Muscle of leg (tissue), 11 donors: ENCODE measurements around the gene GAL3ST3. TPM values are rescaled to one million over a fixed set of nuclear protein-coding genes. Genes with fewer than 3 reads are reported as not detected.
A peak's percentile ranks its signal among the peaks of the same experiment; 100 is the strongest.
"Not testable (repeated sequence)": the region's sequence is repeated elsewhere in the genome, so short reads cannot be mapped to it uniquely, and the experiment has no call there.

Experiments
- DNase-seq: peaks from one replicate; pipeline ENCODE4 v3.0.0; 2013
- H3K27ac ChIP-seq: one replicate; pipeline ENCODE4 v1.5.1; 2013; ENCODE audit warnings: mild to moderate bottlenecking, low read length, control low read depth
- H3K27me3 ChIP-seq: one replicate; pipeline ENCODE4 v1.6.1; 2013; ENCODE audit warnings: low read length; ENCODE audit not compliant: control insufficient read depth, insufficient read depth
- H3K36me3 ChIP-seq: one replicate; pipeline ENCODE4 v1.6.1; 2013; ENCODE audit warnings: low read length; ENCODE audit not compliant: control insufficient read depth, insufficient read depth
- H3K4me1 ChIP-seq: one replicate; pipeline ENCODE4 v1.6.1; 2013; ENCODE audit warnings: low read length; ENCODE audit not compliant: control insufficient read depth, insufficient read depth
- H3K4me3 ChIP-seq: one replicate; pipeline ENCODE4 v1.5.1; 2013; ENCODE audit warnings: low read length, control low read depth
- H3K9me3 ChIP-seq: replicated peaks from 2 replicates; pipeline ENCODE4 v1.6.1; 2013; ENCODE audit warnings: low read depth, low read length; ENCODE audit not compliant: control insufficient read depth
- WGBS: methylation state at CpG from one replicate; pipeline ENCODE4 v1.1.5; 2013; ENCODE audit warnings: missing lambda C conversion rate; ENCODE audit not compliant: insufficient coverage; 5-methylcytosine and 5-hydroxymethylcytosine counted together
- polyA plus RNA-seq, 8 donors: library from polyadenylated mRNA; unstranded; fragments of 120-200 nt; gene quantifications; one replicate each; pipeline versions ENCODE4 v1.2.1 to v1.2.3, GENCODE V29; 2013; ENCODE audit warnings: inconsistent platforms in 1 of 8, low replicate concordance in 1 of 8; ENCODE audit not compliant: insufficient read length in 8 of 8, insufficient read depth in 1 of 8
- total RNA-seq: library from RNA; stranded (reverse); fragments of 120-200 nt; gene quantifications from one replicate; pipeline ENCODE4 v1.2.4, GENCODE V29; 2013

GAL3ST3 gene
- total and polyA plus RNA-seq, 9 donors = 0.22 to 1.7 (median 0.89) TPM

DNA sequence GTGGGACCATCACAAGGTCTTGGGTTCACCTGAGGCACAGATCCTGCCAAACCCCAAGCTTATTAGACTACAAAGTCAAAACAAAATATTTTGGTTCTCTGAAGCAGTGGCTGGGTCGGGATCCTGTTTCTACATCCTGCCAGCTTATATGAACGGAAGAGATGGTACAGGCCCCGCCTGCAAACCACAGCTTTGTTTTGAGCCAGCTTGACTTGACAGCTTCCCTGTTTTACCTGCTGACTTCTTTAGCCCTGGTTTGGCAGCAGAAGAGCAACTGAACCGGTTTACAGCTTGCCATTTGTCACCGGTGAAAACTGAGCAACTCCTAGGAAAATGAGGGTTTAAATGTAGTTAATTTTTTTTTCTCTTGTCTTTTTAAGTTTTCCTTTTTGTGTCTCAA, 32.5 kb upstream of the GAL3ST3 start:
- peaks cover 14% of the 10 kb centered on the region for H3K36me3 ChIP-seq
- H3K9me3 ChIP-seq = no peaks in the 10 kb centered on the region
- peak; percentile 65 for DNase-seq
- peaks cover 7% of the 10 kb centered on the region for H3K4me1 ChIP-seq
- no peak overlapping the region for H3K27ac ChIP-seq
- WGBS = 31% methylated on average over 3 of the region's 5 CpGs
- H3K4me3 ChIP-seq = no peak overlapping the region
- H3K27me3 ChIP-seq = no peaks in the 10 kb centered on the region

GRCh38 chr11:66080055-66080817, 31.3 kb upstream of the GAL3ST3 start:
- H3K27ac ChIP-seq = no peak overlapping the region
- H3K36me3 ChIP-seq = peaks cover 15% of the 10 kb centered on the region
- H3K4me1 ChIP-seq = peaks cover 7% of the 10 kb centered on the region
- 76% methylated on average over 5 of the region's 9 CpGs for WGBS
- no peaks in the 10 kb centered on the region for H3K27me3 ChIP-seq
- H3K4me3 ChIP-seq = no peak overlapping the region
- peak; percentile 38 for DNase-seq
- no peaks in the 10 kb centered on the region for H3K9me3 ChIP-seq

DNA sequence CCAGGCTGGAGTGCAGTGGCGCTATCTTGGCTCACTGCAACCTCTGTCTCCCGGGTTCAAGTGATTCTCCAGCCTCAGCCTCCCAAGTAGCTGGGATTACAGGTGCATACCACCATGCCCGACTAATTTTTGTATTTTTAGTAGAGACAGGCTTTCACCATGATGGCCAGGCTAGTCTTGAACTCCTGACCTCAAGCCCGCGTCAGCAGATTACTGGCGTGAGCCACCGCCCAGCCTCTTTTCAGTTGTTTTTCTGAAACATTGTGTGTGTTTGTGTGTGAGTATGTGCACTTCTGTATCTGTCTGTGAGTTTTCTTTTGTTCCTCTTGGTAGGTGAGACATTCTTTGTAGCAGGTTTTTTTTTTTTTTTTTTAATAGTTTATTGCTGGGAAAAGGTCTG, 30.0 kb upstream of the GAL3ST3 start:
- no CpG with 5 or more reads among the region's 7 CpGs for WGBS
- not testable (repeated sequence) for DNase-seq, H3K4me1 ChIP-seq, H3K4me3 ChIP-seq, H3K27ac ChIP-seq, H3K9me3 ChIP-seq, H3K27me3 ChIP-seq
- peaks cover 20% of the 10 kb centered on the region for H3K36me3 ChIP-seq

GRCh38 chr11:66077927-66078326, 29.0 kb upstream of the GAL3ST3 start:
- H3K27ac ChIP-seq = no peak overlapping the region
- no peak for DNase-seq
- no CpG with 5 or more reads among the region's 3 CpGs for WGBS
- no peak overlapping the region for H3K4me3 ChIP-seq
- H3K4me1 ChIP-seq = peaks cover 3% of the 10 kb centered on the region
- peaks cover 24% of the 10 kb centered on the region for H3K36me3 ChIP-seq
- no peaks in the 10 kb centered on the region for H3K27me3 ChIP-seq
- no peaks in the 10 kb centered on the region for H3K9me3 ChIP-seq

DNA sequence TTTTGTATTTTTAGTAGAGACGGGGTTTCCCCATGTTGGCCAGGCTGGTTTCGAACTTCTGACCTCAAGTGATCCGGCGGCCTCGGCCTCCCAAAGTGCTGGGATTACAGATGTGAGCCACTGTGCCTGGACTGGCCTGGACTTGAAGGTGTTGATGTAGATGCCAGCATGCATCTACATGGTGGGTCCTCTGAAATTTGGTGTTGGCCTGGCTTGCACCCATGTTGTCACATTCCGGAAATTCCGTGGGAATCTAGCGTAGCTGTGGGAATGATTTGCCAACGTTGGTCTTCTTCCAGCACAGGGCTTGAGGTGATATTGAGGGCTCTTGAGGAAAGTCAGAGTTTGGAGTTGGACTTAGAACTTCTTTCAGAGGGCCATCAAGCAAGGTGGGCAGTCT, 27.6 kb upstream of the GAL3ST3 start:
- no peak for DNase-seq
- H3K4me1 ChIP-seq = peaks cover 6% of the 10 kb centered on the region
- H3K36me3 ChIP-seq = peaks cover 26% of the 10 kb centered on the region
- no peak overlapping the region for H3K4me3 ChIP-seq
- no peaks in the 10 kb centered on the region for H3K9me3 ChIP-seq
- 94% methylated on average over 8 of the region's 9 CpGs for WGBS
- no peaks in the 10 kb centered on the region for H3K27me3 ChIP-seq
- no peak overlapping the region for H3K27ac ChIP-seq

DNA sequence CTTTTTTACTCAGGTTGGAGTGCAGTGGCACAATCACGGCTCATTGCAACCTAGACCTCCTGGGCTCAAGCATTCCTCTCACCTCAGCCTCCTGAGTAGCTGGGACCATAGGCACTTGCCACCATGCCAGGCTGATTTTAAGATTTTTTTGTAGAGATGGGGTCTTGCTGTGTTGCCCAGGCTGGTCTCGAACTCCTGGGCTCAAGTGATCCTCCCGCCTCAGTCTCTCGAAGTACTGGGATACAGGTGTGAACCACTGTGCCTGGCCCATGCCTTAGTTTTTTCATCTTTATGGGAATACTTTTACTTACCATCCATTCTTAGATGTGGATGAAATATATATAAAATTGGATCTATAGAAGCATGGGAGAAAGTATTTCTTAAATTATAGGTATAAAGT, 26.3 kb upstream of the GAL3ST3 start:
- Histone ChIP-seq H3K27ac (no peak overlapping the region), H3K27me3 (no peaks in the 10 kb centered on the region), H3K4me1 (peaks cover 11% of the 10 kb centered on the region), H3K36me3 (peaks cover 26% of the 10 kb centered on the region), H3K4me3 (no peak overlapping the region), H3K9me3 (no peaks in the 10 kb centered on the region)
- DNase-seq = no peak
- no CpG with 5 or more reads among the region's 4 CpGs for WGBS

GRCh38 chr11:66073669-66074068, 24.7 kb upstream of the GAL3ST3 start:
- no peaks in the 10 kb centered on the region for H3K27me3 ChIP-seq
- peaks cover 27% of the 10 kb centered on the region for H3K36me3 ChIP-seq
- no peak overlapping the region for H3K4me3 ChIP-seq
- peaks cover 20% of the 10 kb centered on the region for H3K4me1 ChIP-seq
- no CpG with 5 or more reads among the region's 1 CpG for WGBS
- no peak for DNase-seq
- no peaks in the 10 kb centered on the region for H3K9me3 ChIP-seq
- H3K27ac ChIP-seq = no peak overlapping the region

DNA sequence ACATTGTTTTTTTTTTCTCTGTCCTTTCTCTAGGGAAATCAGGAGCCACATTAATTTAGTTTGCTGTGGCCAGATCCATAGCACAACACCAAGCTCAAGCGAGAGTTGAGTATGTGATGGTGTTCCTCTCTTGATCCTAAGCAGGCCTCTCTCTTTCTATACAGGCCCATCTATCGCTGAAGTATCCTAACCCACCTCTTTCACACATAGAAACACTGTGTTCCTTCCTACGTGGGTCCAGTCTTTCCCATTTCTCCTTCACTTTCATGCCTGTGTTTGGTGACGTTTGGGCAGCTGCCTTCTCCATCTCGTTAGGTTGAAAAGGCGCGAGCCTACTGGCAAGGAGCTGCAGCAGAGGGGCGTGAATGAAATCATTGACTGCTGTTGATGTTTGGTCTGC, 23.6 kb upstream of the GAL3ST3 start:
- 79% methylated on average over 7 of the region's 8 CpGs for WGBS
- H3K36me3 ChIP-seq = peaks cover 39% of the 10 kb centered on the region
- H3K4me1 ChIP-seq = peaks cover 29% of the 10 kb centered on the region
- no peak overlapping the region for H3K27ac ChIP-seq
- H3K9me3 ChIP-seq = no peaks in the 10 kb centered on the region
- DNase-seq = no peak
- no peak overlapping the region for H3K4me3 ChIP-seq
- H3K27me3 ChIP-seq = no peaks in the 10 kb centered on the region

- no peaks in the 10 kb centered on the region for H3K9me3 ChIP-seq
- H3K27me3 ChIP-seq = no peaks in the 10 kb centered on the region
- no peak overlapping the region for H3K4me3 ChIP-seq
- DNase-seq = no peak
- peaks cover 39% of the 10 kb centered on the region for H3K36me3 ChIP-seq
- no peak overlapping the region for H3K27ac ChIP-seq
- peaks cover 29% of the 10 kb centered on the region for H3K4me1 ChIP-seq
- no CpG with 5 or more reads among the region's 3 CpGs for WGBS
Measured at GRCh38 chr11:66072081-66072480, 23.1 kb upstream of the GAL3ST3 start.

- peaks cover 40% of the 10 kb centered on the region for H3K36me3 ChIP-seq
- no peak for DNase-seq
- H3K27ac ChIP-seq = peak overlapping the region; percentile 65
- no CpG with 5 or more reads among the region's 2 CpGs for WGBS
- peak overlapping the region; percentile 71 for H3K4me3 ChIP-seq
- no peaks in the 10 kb centered on the region for H3K27me3 ChIP-seq
- no peaks in the 10 kb centered on the region for H3K9me3 ChIP-seq
- peaks cover 31% of the 10 kb centered on the region for H3K4me1 ChIP-seq
Measured at GRCh38 chr11:66071381-66071801, 22.4 kb upstream of the GAL3ST3 start.
